ENCODE results near the gene CNTLN. TPM values are rescaled to one million over a fixed set of nuclear protein-coding genes. Genes with fewer than 3 reads are reported as not detected.

CNTLN gene
- total RNA-seq, 1 experiment from 2014 or later: 7.8 TPM

GRCh38 chr9:17488662-17489061, 353.8 kb downstream of the CNTLN start:
- Mint-ChIP-seq H3K36me3 (ENCODE audit: insufficient read depth, unreplicated experiment) (no peaks in the 10 kb centered on the region), H3K9me3 (ENCODE audit: unreplicated experiment) (no peaks in the 10 kb centered on the region), H3K27ac (ENCODE audit: unreplicated experiment) (no peak overlapping the region), H3K27me3 (ENCODE audit: insufficient read depth, unreplicated experiment) (no peaks in the 10 kb centered on the region), H3K4me3 (ENCODE audit: unreplicated experiment) (no peak overlapping the region), H3K4me1 (ENCODE audit: low read depth, unreplicated experiment) (no peaks in the 10 kb centered on the region)
- CTCF ChIA-PET: no interaction called here
- intact Hi-C loops (cut with micrococcal nuclease; ENCODE audit: unreplicated experiment): no loop called here
- Histone ChIP-seq H3K27me3 (replicated peaks; ENCODE audit: control insufficient read depth, insufficient read depth, low read length) (no peaks in the 10 kb centered on the region), H3K4me3 (ENCODE audit: low read depth, low read length) (no peak overlapping the region), H3K9me3 (no peaks in the 10 kb centered on the region), H3K4me1 (no peaks in the 10 kb centered on the region), H3K36me3 (ENCODE audit: control insufficient read depth, insufficient read depth, low read length) (no peaks in the 10 kb centered on the region)
- no peak for DNase-seq
- BruUV-seq (replicated peaks): no TSS peak
- POLR2A ChIA-PET: no interaction called here
- TF ChIP-seq, protein P1, sequence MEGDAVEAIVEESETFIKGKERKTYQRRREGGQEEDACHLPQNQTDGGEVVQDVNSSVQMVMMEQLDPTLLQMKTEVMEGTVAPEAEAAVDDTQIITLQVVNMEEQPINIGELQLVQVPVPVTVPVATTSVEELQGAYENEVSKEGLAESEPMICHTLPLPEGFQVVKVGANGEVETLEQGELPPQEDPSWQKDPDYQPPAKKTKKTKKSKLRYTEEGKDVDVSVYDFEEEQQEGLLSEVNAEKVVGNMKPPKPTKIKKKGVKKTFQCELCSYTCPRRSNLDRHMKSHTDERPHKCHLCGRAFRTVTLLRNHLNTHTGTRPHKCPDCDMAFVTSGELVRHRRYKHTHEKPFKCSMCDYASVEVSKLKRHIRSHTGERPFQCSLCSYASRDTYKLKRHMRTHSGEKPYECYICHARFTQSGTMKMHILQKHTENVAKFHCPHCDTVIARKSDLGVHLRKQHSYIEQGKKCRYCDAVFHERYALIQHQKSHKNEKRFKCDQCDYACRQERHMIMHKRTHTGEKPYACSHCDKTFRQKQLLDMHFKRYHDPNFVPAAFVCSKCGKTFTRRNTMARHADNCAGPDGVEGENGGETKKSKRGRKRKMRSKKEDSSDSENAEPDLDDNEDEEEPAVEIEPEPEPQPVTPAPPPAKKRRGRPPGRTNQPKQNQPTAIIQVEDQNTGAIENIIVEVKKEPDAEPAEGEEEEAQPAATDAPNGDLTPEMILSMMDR (IDR thresholded peaks at IDR 0.05; ENCODE audit: insufficient read depth in 1 of 2, low read depth in 1 of 2, low read length in 1 of 2, severe bottlenecking in 1 of 2, unreplicated experiment in 1 of 2): no peak

DNA sequence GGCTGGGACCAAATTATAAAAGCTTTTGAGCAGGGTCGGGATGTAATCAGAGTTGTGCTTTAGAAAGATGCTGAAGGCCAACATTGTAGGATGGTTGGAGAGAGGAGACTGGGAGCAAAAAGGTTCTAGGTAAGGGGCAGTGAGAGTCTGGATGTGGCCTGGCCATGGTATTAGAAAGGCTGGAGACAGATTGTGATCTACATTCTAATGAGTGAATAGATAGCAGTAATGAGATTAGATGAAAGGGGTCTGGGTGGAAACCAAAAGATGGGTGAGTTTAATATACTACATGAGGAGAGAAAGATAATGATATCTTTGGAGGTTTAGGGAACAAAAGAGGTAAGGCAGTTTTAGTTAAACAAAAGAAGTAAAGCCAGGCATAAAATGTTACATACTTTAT, 355.3 kb downstream of the CNTLN start:
- TF ChIP-seq, protein P1 (IDR thresholded peaks at IDR 0.05; ENCODE audit: insufficient read depth in 1 of 2, low read depth in 1 of 2, low read length in 1 of 2, severe bottlenecking in 1 of 2, unreplicated experiment in 1 of 2): no peak
- DNase-seq: no peak
- ChIA-PET CTCF (no interaction called here), POLR2A (no interaction called here)
- Histone ChIP-seq H3K4me3 (ENCODE audit: low read depth, low read length) (no peak overlapping the region), H3K36me3 (ENCODE audit: control insufficient read depth, insufficient read depth, low read length) (no peaks in the 10 kb centered on the region), H3K4me1 (no peaks in the 10 kb centered on the region), H3K27me3 (replicated peaks; ENCODE audit: control insufficient read depth, insufficient read depth, low read length) (no peaks in the 10 kb centered on the region), H3K9me3 (no peaks in the 10 kb centered on the region)
- Mint-ChIP-seq H3K36me3 (ENCODE audit: insufficient read depth, unreplicated experiment) (no peaks in the 10 kb centered on the region), H3K9me3 (ENCODE audit: unreplicated experiment) (no peaks in the 10 kb centered on the region), H3K4me3 (ENCODE audit: unreplicated experiment) (no peak overlapping the region), H3K4me1 (ENCODE audit: low read depth, unreplicated experiment) (no peaks in the 10 kb centered on the region), H3K27me3 (ENCODE audit: insufficient read depth, unreplicated experiment) (no peaks in the 10 kb centered on the region), H3K27ac (ENCODE audit: unreplicated experiment) (no peak overlapping the region)
- BruUV-seq (replicated peaks): no TSS peak
- intact Hi-C loops (cut with micrococcal nuclease; ENCODE audit: unreplicated experiment): no loop called here

GRCh38 chr9:17491780-17492179, 356.9 kb downstream of the CNTLN start:
- no peaks in the 10 kb centered on the region for H3K9me3 Mint-ChIP-seq (ENCODE audit: unreplicated experiment)
- no peak overlapping the region for H3K27ac Mint-ChIP-seq (ENCODE audit: unreplicated experiment)
- H3K4me3 Mint-ChIP-seq (ENCODE audit: unreplicated experiment): no peak overlapping the region
- H3K4me1 Mint-ChIP-seq (ENCODE audit: low read depth, unreplicated experiment): no peaks in the 10 kb centered on the region
- no peaks in the 10 kb centered on the region for H3K9me3 ChIP-seq
- no peak for DNase-seq
- H3K27me3 ChIP-seq (replicated peaks; ENCODE audit: control insufficient read depth, insufficient read depth, low read length): no peaks in the 10 kb centered on the region
- intact Hi-C loops (cut with micrococcal nuclease; ENCODE audit: unreplicated experiment): no loop called here
- H3K4me3 ChIP-seq (ENCODE audit: low read depth, low read length): no peak overlapping the region
- H3K36me3 Mint-ChIP-seq (ENCODE audit: insufficient read depth, unreplicated experiment): no peaks in the 10 kb centered on the region
- TF ChIP-seq, protein P1 (IDR thresholded peaks at IDR 0.05; ENCODE audit: insufficient read depth in 1 of 2, low read depth in 1 of 2, low read length in 1 of 2, severe bottlenecking in 1 of 2, unreplicated experiment in 1 of 2): no peak
- no peaks in the 10 kb centered on the region for H3K27me3 Mint-ChIP-seq (ENCODE audit: insufficient read depth, unreplicated experiment)
- CTCF ChIA-PET: no interaction called here
- POLR2A ChIA-PET: no interaction called here
- H3K36me3 ChIP-seq (ENCODE audit: control insufficient read depth, insufficient read depth, low read length): no peaks in the 10 kb centered on the region
- H3K4me1 ChIP-seq: no peaks in the 10 kb centered on the region
- no TSS peak for BruUV-seq (replicated peaks)
